ENCODE results near the gene SPON1. TPM values are rescaled to one million over a fixed set of nuclear protein-coding genes. Genes with fewer than 3 reads are reported as not detected.

Gene SPON1
- total and polyA plus RNA-seq, 2 of the 8 experiments (the other 6 are each of a cell fraction or from before 2014, with no cell fraction given): 1.5 to 5.4 TPM

GRCh38 chr11:14258221-14258935 is 295.9 kb downstream of the SPON1 start:
- no peaks in the 10 kb centered on the region for H3K23me2 ChIP-seq (ENCODE audit: low read depth, low read length)
- no peak overlapping the region for H3K4ac ChIP-seq (replicated peaks; ENCODE audit: insufficient read length, low read depth, low read length)
- DNase-seq (ENCODE audit: low read depth in 1 of 2, low spot score in 2 of 2) (peak in 1 of 2 experiments; percentile 40), FAIRE-seq (no peak)
- no peaks in the 10 kb centered on the region for H4K20me1 ChIP-seq (replicated peaks in 1 of 2; ENCODE audit: control insufficient read depth in 1 of 2, insufficient read depth in 2 of 2, low read length in 2 of 2)
- no peak overlapping the region for H3K23ac ChIP-seq (ENCODE audit: insufficient read length)
- H3K27ac ChIP-seq (ENCODE audit: low read depth, low read length): no peak overlapping the region
- H2BK20ac ChIP-seq (ENCODE audit: low read length): no peak overlapping the region
- H2BK120ac ChIP-seq (replicated peaks; ENCODE audit: low read depth, low read length): no peak overlapping the region
- no peak overlapping the region for H4K8ac ChIP-seq (ENCODE audit: extremely low read depth, insufficient read depth, low read length)
- H2AFZ ChIP-seq (ENCODE audit: low read length): no peak overlapping the region
- no peaks in the 10 kb centered on the region for H3K27me3 ChIP-seq (replicated peaks in 1 of 4; ENCODE audit: control insufficient read depth in 3 of 4, extremely low read depth in 1 of 4, insufficient read depth in 3 of 4, low read length in 3 of 4)
- H2BK15ac ChIP-seq (ENCODE audit: low read length): no peak overlapping the region
- no peaks in the 10 kb centered on the region for H3K79me2 ChIP-seq (ENCODE audit: control insufficient read depth in 1 of 2, insufficient read depth in 2 of 2, low read length in 2 of 2)
- no peaks in the 10 kb centered on the region; a peak in 1 of 7 replicates for H3K4me1 ChIP-seq (replicated peaks in 1 of 4; ENCODE audit: control insufficient read depth in 3 of 4, insufficient read depth in 4 of 4, low read length in 3 of 4)
- no peak overlapping the region for H4K91ac ChIP-seq (replicated peaks; ENCODE audit: insufficient read length, low read length)
- H3K36me3 ChIP-seq (ENCODE audit: control insufficient read depth in 2 of 4, insufficient read depth in 4 of 4, low read length in 3 of 4): no peaks in the 10 kb centered on the region
- POLR2A ChIA-PET (ENCODE audit: partially characterized antibody): interaction anchor here (0.7 to 1.1 kb wide), 3 partner anchors 10 to 1253 kb away, joined by 3 to 4 read pairs (median 3); no protein-coding TSS in a partner anchor
- WGBS, 2 experiments (ENCODE audit: extremely low coverage in 1 of 2, insufficient coverage in 1 of 2, insufficient read length in 1 of 2, insufficient replicate concordance in 2 of 2, low coverage in 1 of 2, low lambda C conversion rate in 2 of 2, missing lambda C conversion rate in 1 of 2): 86% methylated on average over 6 of the region's 6 CpGs; no CpG with 5 or more reads in 1 of the 2 experiments
- H3K56ac ChIP-seq (replicated peaks; ENCODE audit: insufficient read length, low read depth, low read length): no peak overlapping the region
- no peak overlapping the region for H3K4me2 ChIP-seq (ENCODE audit: insufficient read depth in 1 of 2, low read depth in 2 of 2, low read length in 2 of 2)
- no peak overlapping the region for H3K18ac ChIP-seq (ENCODE audit: extremely low read depth, low read length)
- no peak overlapping the region for H4K5ac ChIP-seq (ENCODE audit: insufficient read length, low read depth, low read length)
- no peak overlapping the region for H3K14ac ChIP-seq (ENCODE audit: insufficient read length)
- 0 out of 2 replicates have a peak overlapping the region, but pooled peaks have one; percentile 16 for H2AK5ac ChIP-seq (ENCODE audit: low read depth, low read length)
- no peak overlapping the region for H2BK12ac ChIP-seq (ENCODE audit: low read depth, low read length)
- no peak overlapping the region for H3K4me3 ChIP-seq (ENCODE audit: extremely low read depth in 1 of 4, insufficient read depth in 2 of 4, low read depth in 3 of 4, low read length in 4 of 4)
- H3K79me1 ChIP-seq (ENCODE audit: low read depth, low read length): no peaks in the 10 kb centered on the region
- no peak overlapping the region for H3K9ac ChIP-seq (replicated peaks in 1 of 4; ENCODE audit: extremely low read depth in 1 of 4, low read depth in 3 of 4, low read length in 3 of 4)
- peaks cover 4 to 8% of the 10 kb centered on the region in 2 experiments; a peak in 2 of 4 replicates for H3K9me3 ChIP-seq (ENCODE audit: insufficient read depth in 2 of 2, low read depth in 1 of 2, low read length in 1 of 2)
- H2BK5ac ChIP-seq (ENCODE audit: low read depth, low read length): no peak overlapping the region
- CTCF ChIA-PET (ENCODE audit: partially characterized antibody): interaction anchor here (0.7 to 2.5 kb wide), 13 partner anchors 8 to 486 kb away, joined by 3 to 12 read pairs (median 3); no protein-coding TSS in a partner anchor
- TF ChIP-seq MAFK (IDR thresholded peaks at IDR 0.05; ENCODE audit: low read depth, low read length) (no peak), BACH1 (IDR thresholded peaks at IDR 0.05; ENCODE audit: low read length) (no peak), E2F6 (IDR thresholded peaks at IDR 0.05) (no peak), ASH2L (IDR thresholded peaks at IDR 0.05; ENCODE audit: low read length) (no peak), NRF1 (IDR thresholded peaks at IDR 0.05; ENCODE audit: low read depth, low read length) (no peak), PHF8 (conservative IDR thresholded peaks at IDR 0.05; ENCODE audit: low read depth, low read length) (no peak), POLR2AphosphoS5 (IDR thresholded peaks at IDR 0.05; ENCODE audit: low read depth, low read length) (no peak), TEAD4 (IDR thresholded peaks at IDR 0.05; ENCODE audit: low read depth, low read length) (no peak), BRCA1 (IDR thresholded peaks at IDR 0.05; ENCODE audit: low read depth, low read length) (no peak), CREB1 (IDR thresholded peaks at IDR 0.05) (no peak), CHD1 (IDR thresholded peaks at IDR 0.05; ENCODE audit: low read depth, low read length) (no peak), CTBP2 (IDR thresholded peaks at IDR 0.05; ENCODE audit: borderline replicate concordance, insufficient read depth, insufficient read length, low read length) (no peak), RAD21 (IDR thresholded peaks at IDR 0.05 in 1 of 2, conservative IDR thresholded peaks at IDR 0.05 in 1 of 2; ENCODE audit: low read depth in 2 of 2, low read length in 2 of 2) (no peak)
